A673 (cell line): ENCODE data around the gene DYRK3. TPM values are rescaled to one million over a fixed set of nuclear protein-coding genes. Genes with fewer than 3 reads are reported as not detected.

Experiments
- BruUV-seq: library from RNA; stranded (reverse); fragments of 400-500 nt; replicated peaks from 2 replicates; lab custom pipeline; 2021; lab: Mats Ljungman, UMichigan
- CTCF ChIA-PET: fragments of 300-600 bp; sonication (Branson Sonifier 250); formaldehyde crosslinking; loops from one replicate; lab custom pipeline; 2022; ENCODE audit warnings: antibody characterized with exemption; lab: Charles Lee
- POLR2A ChIA-PET: fragments of 300-600 bp; sonication (Branson Sonifier 250); formaldehyde crosslinking; loops from one replicate; lab custom pipeline; 2022; ENCODE audit warnings: antibody characterized with exemption; ENCODE audit not compliant: low non-redundant PET; lab: Charles Lee
- DNase-seq: peaks from one replicate; pipeline ENCODE4 v3.0.0-alpha.2; 2015; ENCODE audit warnings: low spot score
- H3K27ac ChIP-seq: fragments of 200-600 bp; sonication (generic); 2 replicates; pipeline ENCODE4 v1.5.1; 2016; ENCODE audit warnings: mixed run types, low read depth, mild to moderate bottlenecking, mixed read lengths, antibody characterized with exemption, low read length; ENCODE audit not compliant: poor library complexity, severe bottlenecking
- H3K27me3 ChIP-seq: fragments of 200-600 bp; sonication (generic); replicated peaks from 2 replicates; pipeline ENCODE4 v1.6.1; 2017; ENCODE audit warnings: mixed run types, low read depth, mild to moderate bottlenecking, mixed read lengths, antibody characterized with exemption, low read length; ENCODE audit not compliant: insufficient read depth, poor library complexity
- H3K36me3 ChIP-seq: fragments of 200-600 bp; sonication (generic); 2 replicates; pipeline ENCODE4 v1.6.1; 2016; ENCODE audit warnings: mixed run types, mild to moderate bottlenecking, mixed read lengths, antibody characterized with exemption, low read length; ENCODE audit not compliant: insufficient read depth, poor library complexity, severe bottlenecking
- H3K4me1 ChIP-seq: fragments of 200-600 bp; sonication (generic); 2 replicates; pipeline ENCODE4 v1.6.1; 2017; ENCODE audit warnings: mixed run types, mild to moderate bottlenecking, mixed read lengths, antibody characterized with exemption, low read length; ENCODE audit not compliant: insufficient read depth, poor library complexity, severe bottlenecking
- H3K4me3 ChIP-seq: fragments of 200-600 bp; sonication (generic); 2 replicates; pipeline ENCODE4 v1.5.1; 2016; ENCODE audit warnings: low read depth, mixed run types, mild to moderate bottlenecking, mixed read lengths, low read length; ENCODE audit not compliant: poor library complexity, severe bottlenecking
- H3K9me3 ChIP-seq: fragments of 200-600 bp; sonication (generic); 2 replicates; pipeline ENCODE4 v1.6.1; 2016; ENCODE audit warnings: mixed run types, low read depth, mild to moderate bottlenecking, mixed read lengths, antibody characterized with exemption, low read length; ENCODE audit not compliant: poor library complexity, severe bottlenecking
- CTCF ChIP-seq: fragments of 300-800, 200-600 bp; sonication (generic); conservative IDR thresholded peaks from 2 replicates; pipeline ENCODE4 v1.5.1; 2017; ENCODE audit warnings: low read depth, mild to moderate bottlenecking, antibody characterized with exemption, low read length, moderate library complexity, mixed read lengths
- EZH2 ChIP-seq: fragments of 200-600 bp; sonication (generic); IDR thresholded peaks from 2 replicates; pipeline ENCODE4 v1.6.1; 2017; ENCODE audit warnings: borderline replicate concordance, low read depth, mild to moderate bottlenecking, mixed read lengths, antibody characterized with exemption, low read length; ENCODE audit not compliant: poor library complexity, severe bottlenecking
- intact Hi-C: fragments of 100-400 bp; cut with micrococcal nuclease; formaldehyde crosslinking; loops from one replicate; pipeline ENCODE4 v1.10.0; 2022; ENCODE audit not compliant: unreplicated experiment
- total RNA-seq: library from RNA; stranded (reverse); gene quantifications from 2 replicates; pipeline ENCODE4 v1.2.3, GENCODE V29; 2021

Gene DYRK3
- total RNA-seq, 1 experiment from 2014 or later: 24.0 TPM

- no peaks in the 10 kb centered on the region for H3K9me3 ChIP-seq
- H3K27ac ChIP-seq: no peak overlapping the region
- ChIA-PET CTCF (no interaction called here), POLR2A (no interaction called here)
- no peaks in the 10 kb centered on the region for H3K27me3 ChIP-seq
- H3K4me1 ChIP-seq: peaks cover 13% of the 10 kb centered on the region
- no TSS peak for BruUV-seq
- H3K4me3 ChIP-seq: no peak overlapping the region
- TF ChIP-seq CTCF: no peak
- TF ChIP-seq EZH2: no peak
- DNase-seq: no peak
- H3K36me3 ChIP-seq: no peaks in the 10 kb centered on the region
- intact Hi-C loops: no loop called here
Measured at GRCh38 chr1:206690516-206690915, 55.2 kb downstream of the DYRK3 start.

GRCh38 chr1:206691604-206692003, 56.3 kb downstream of the DYRK3 start:
- DNase-seq: no peak
- Histone ChIP-seq H3K27ac (no peak overlapping the region), H3K9me3 (no peaks in the 10 kb centered on the region), H3K36me3 (no peaks in the 10 kb centered on the region), H3K27me3 (no peaks in the 10 kb centered on the region), H3K4me1 (peaks cover 9% of the 10 kb centered on the region), H3K4me3 (no peak overlapping the region)
- TF ChIP-seq CTCF: no peak
- no peak for TF ChIP-seq EZH2
- intact Hi-C loops: no loop called here
- CTCF ChIA-PET: no interaction called here
- BruUV-seq: no TSS peak
- POLR2A ChIA-PET: no interaction called here

GRCh38 chr1:206693029-206693428, 57.7 kb downstream of the DYRK3 start:
- Histone ChIP-seq H3K4me1 (peaks cover 4% of the 10 kb centered on the region), H3K9me3 (no peaks in the 10 kb centered on the region), H3K36me3 (no peaks in the 10 kb centered on the region), H3K27me3 (no peaks in the 10 kb centered on the region), H3K27ac (no peak overlapping the region), H3K4me3 (no peak overlapping the region)
- DNase-seq: no peak
- TF ChIP-seq CTCF: no peak
- intact Hi-C loops: no loop called here
- no TSS peak for BruUV-seq
- ChIA-PET CTCF (no interaction called here), POLR2A (no interaction called here)
